Trophoblast cell (in vitro differentiated cells and primary cell): ENCODE measurements around the gene ATXN1.

Source experiments
- DNase-seq, 2 donors: peaks; one replicate each; pipeline ENCODE4 v3.0.0-alpha.2; 2016
- H2AFZ ChIP-seq: 2 replicates; pipeline ENCODE4 v1.6.1; 2013; ENCODE audit warnings: low read length, moderate library complexity, mild to moderate bottlenecking; ENCODE audit not compliant: insufficient read depth, poor library complexity
- H2AK5ac ChIP-seq: 2 replicates; pipeline ENCODE4 v1.6.1; 2013; ENCODE audit warnings: mild to moderate bottlenecking, low read length
- H2BK120ac ChIP-seq: 2 replicates; pipeline ENCODE4 v1.6.1; 2013; ENCODE audit warnings: low read length, mild to moderate bottlenecking, moderate library complexity; ENCODE audit not compliant: insufficient read depth, poor library complexity
- H2BK12ac ChIP-seq: 2 replicates; pipeline ENCODE4 v1.6.1; 2013; ENCODE audit warnings: mild to moderate bottlenecking, low read length, moderate library complexity
- H2BK5ac ChIP-seq: 2 replicates; pipeline ENCODE4 v1.6.1; 2013; ENCODE audit warnings: low read length, low read depth, moderate library complexity, mild to moderate bottlenecking; ENCODE audit not compliant: poor library complexity
- H3K14ac ChIP-seq: 2 replicates; pipeline ENCODE4 v1.6.1; 2013; ENCODE audit warnings: mild to moderate bottlenecking, low read length
- H3K18ac ChIP-seq: 2 replicates; pipeline ENCODE4 v1.6.1; 2013; ENCODE audit warnings: mild to moderate bottlenecking, low read length
- H3K23ac ChIP-seq: 2 replicates; pipeline ENCODE4 v1.6.1; 2013; ENCODE audit warnings: low read length
- H3K27ac ChIP-seq: 2 replicates; pipeline ENCODE4 v1.5.1; 2013; ENCODE audit warnings: low read depth, mild to moderate bottlenecking, inconsistent platforms, low read length, moderate library complexity
- H3K27me3 ChIP-seq: 2 replicates; pipeline ENCODE4 v1.6.1; 2013; ENCODE audit warnings: inconsistent platforms, mild to moderate bottlenecking, low read length, moderate library complexity; ENCODE audit not compliant: insufficient read depth
- H3K36me3 ChIP-seq, 2 experiments: 1 replicate in 1 of 2; 2 replicates in 1 of 2; pipeline ENCODE4 v1.6.1; 2013; ENCODE audit warnings: low read length in 2 of 2, mild to moderate bottlenecking in 2 of 2, moderate library complexity in 1 of 2; ENCODE audit not compliant: insufficient read depth in 2 of 2, control insufficient read depth in 1 of 2
- H3K4ac ChIP-seq: 2 replicates; pipeline ENCODE4 v1.6.1; 2013; ENCODE audit warnings: low read depth, mild to moderate bottlenecking, low read length, moderate library complexity
- H3K4me1 ChIP-seq, 2 experiments: 1 replicate in 1 of 2; 2 replicates in 1 of 2; pipeline ENCODE4 v1.6.1; 2013; ENCODE audit warnings: low read length in 2 of 2, mild to moderate bottlenecking in 2 of 2, moderate library complexity in 1 of 2; ENCODE audit not compliant: insufficient read depth in 2 of 2, control insufficient read depth in 1 of 2
- H3K4me2 ChIP-seq: 2 replicates; pipeline ENCODE4 v1.6.1; 2013; ENCODE audit warnings: inconsistent platforms, mild to moderate bottlenecking, low read length, moderate library complexity
- H3K4me3 ChIP-seq: 2 replicates; pipeline ENCODE4 v1.5.1; 2013; ENCODE audit warnings: mild to moderate bottlenecking, low read depth, low read length, inconsistent platforms
- H3K79me1 ChIP-seq: one replicate; pipeline ENCODE4 v1.6.1; 2013; ENCODE audit warnings: low read length
- H3K79me2 ChIP-seq: 2 replicates; pipeline ENCODE4 v1.6.1; 2013; ENCODE audit warnings: low read length, mild to moderate bottlenecking; ENCODE audit not compliant: control insufficient read depth, insufficient read depth, poor library complexity
- H3K9ac ChIP-seq: 2 replicates; pipeline ENCODE4 v1.6.1; 2013; ENCODE audit warnings: mild to moderate bottlenecking, low read length
- H3K9me3 ChIP-seq: 2 replicates; pipeline ENCODE4 v1.6.1; 2013; ENCODE audit warnings: low read depth, mild to moderate bottlenecking, control low read depth, inconsistent platforms, low read length; ENCODE audit not compliant: insufficient read depth
- H4K12ac ChIP-seq: 2 replicates; pipeline ENCODE4 v1.6.1; 2013; ENCODE audit warnings: low read depth, mild to moderate bottlenecking, low read length, moderate library complexity
- H4K8ac ChIP-seq: 2 replicates; pipeline ENCODE4 v1.6.1; 2013; ENCODE audit warnings: low read depth, mild to moderate bottlenecking, low read length, moderate library complexity
- H4K91ac ChIP-seq: one replicate; pipeline ENCODE4 v1.6.1; 2013; ENCODE audit warnings: low read depth, mild to moderate bottlenecking, low read length, moderate library complexity
- WGBS: extraction: QIAGEN DNeasy Blood & Tissue Kit; methylation state at CpG from one replicate; pipeline ENCODE4 v1.1.7; 2013; ENCODE audit warnings: missing lambda C conversion rate; ENCODE audit not compliant: insufficient read length, insufficient coverage; ENCODE audit errors: extremely low coverage; 5-methylcytosine and 5-hydroxymethylcytosine counted together

ATXN1 gene

DNA sequence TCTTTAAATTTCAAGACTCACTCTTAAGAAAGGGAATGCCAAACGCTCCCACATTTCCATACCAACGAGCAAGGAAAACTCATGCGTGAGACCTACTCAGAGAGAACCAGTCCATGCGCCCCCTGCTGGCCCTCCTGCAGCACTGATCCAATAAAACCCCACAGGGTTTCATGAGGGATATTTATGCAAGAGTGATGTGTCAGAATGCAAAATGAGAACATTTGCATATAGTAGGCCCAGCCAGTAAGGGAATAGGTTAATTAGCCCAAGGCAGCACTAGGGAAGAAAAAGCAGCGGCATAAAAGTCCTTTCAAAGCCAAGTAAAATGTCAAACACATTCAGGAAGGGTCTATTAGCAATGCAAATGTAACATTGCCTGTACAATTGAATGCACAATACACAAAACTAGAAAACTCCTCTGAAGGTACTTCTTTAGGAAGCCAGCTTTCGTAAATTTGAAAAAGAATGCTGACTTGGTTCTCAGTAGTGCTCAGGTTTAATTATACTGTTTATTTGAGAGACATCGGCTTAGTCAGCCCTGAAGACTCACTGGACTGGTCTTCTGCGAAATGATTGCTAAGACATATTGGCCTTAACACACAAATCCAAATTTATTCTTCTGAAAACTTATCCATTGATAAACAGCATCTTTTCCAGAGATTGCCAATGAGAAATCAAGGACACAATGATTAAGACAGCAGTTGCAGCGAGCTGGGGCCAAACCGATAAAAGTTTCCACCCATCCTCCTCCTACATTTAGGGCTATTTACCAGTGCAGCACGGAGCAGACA is 429.7 kb downstream of the ATXN1 start:
- no peak overlapping the region for H2BK120ac ChIP-seq
- H3K79me2 ChIP-seq: peaks cover 4% of the 10 kb centered on the region
- no peak overlapping the region for H3K23ac ChIP-seq
- H3K9ac ChIP-seq: no peak overlapping the region
- DNase-seq: peak; percentile 57 to 80
- H3K27ac ChIP-seq: no peak overlapping the region
- no peak overlapping the region for H3K4ac ChIP-seq
- H2BK12ac ChIP-seq: no peak overlapping the region
- H3K4me1 ChIP-seq: peaks cover 12 to 20% of the 10 kb centered on the region in 2 experiments
- no peaks in the 10 kb centered on the region for H3K27me3 ChIP-seq
- WGBS: no CpG with 5 or more reads among the region's 11 CpGs
- no peak overlapping the region for H3K4me2 ChIP-seq
- H3K14ac ChIP-seq: no peak overlapping the region
- peaks cover 6% of the 10 kb centered on the region for H3K9me3 ChIP-seq
- H3K36me3 ChIP-seq: peaks cover 12% of the 10 kb centered on the region in 2 experiments
- peaks cover 19% of the 10 kb centered on the region for H3K79me1 ChIP-seq
- H4K12ac ChIP-seq: no peak overlapping the region
- H3K18ac ChIP-seq: no peak overlapping the region
- no peak overlapping the region for H3K4me3 ChIP-seq
- no peak overlapping the region for H2AFZ ChIP-seq
- no peak overlapping the region for H4K8ac ChIP-seq
- no peak overlapping the region for H2AK5ac ChIP-seq
- peak overlapping the region; percentile 31 for H2BK5ac ChIP-seq
- no peak overlapping the region for H4K91ac ChIP-seq

DNA sequence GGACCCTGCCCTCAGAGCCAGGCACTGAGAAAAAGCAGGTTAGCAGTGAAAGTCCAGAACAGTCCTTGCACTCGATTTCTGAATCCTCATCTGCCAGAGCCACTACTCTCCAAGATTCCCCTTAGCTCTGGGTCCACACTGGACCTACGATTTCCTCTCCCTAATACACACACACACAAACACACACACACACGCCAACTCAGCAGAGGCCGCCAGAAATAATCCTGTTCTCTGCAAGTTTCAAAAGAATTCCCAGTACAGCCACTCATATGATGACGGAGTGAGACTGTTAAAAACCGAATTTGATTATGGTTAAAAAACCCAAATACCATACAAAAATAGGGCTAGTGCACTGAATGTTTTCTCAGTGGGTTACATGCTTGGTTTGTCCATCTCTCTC is 432.0 kb downstream of the ATXN1 start:
- H3K4me3 ChIP-seq: no peak overlapping the region
- no peak overlapping the region for H3K9ac ChIP-seq
- no peak overlapping the region for H3K23ac ChIP-seq
- no peak overlapping the region for H2BK12ac ChIP-seq
- no peak for DNase-seq
- peaks cover 4% of the 10 kb centered on the region for H3K79me1 ChIP-seq
- H3K4me1 ChIP-seq: peaks cover 0 to 7% of the 10 kb centered on the region in 2 experiments
- H2BK5ac ChIP-seq: no peak overlapping the region
- H4K8ac ChIP-seq: no peak overlapping the region
- no peaks in the 10 kb centered on the region for H3K79me2 ChIP-seq
- no peak overlapping the region for H4K12ac ChIP-seq
- no peak overlapping the region for H4K91ac ChIP-seq
- no peak overlapping the region for H3K14ac ChIP-seq
- no peak overlapping the region for H2AFZ ChIP-seq
- H3K27me3 ChIP-seq: no peaks in the 10 kb centered on the region
- H2BK120ac ChIP-seq: no peak overlapping the region
- peaks cover 16 to 17% of the 10 kb centered on the region in 2 experiments for H3K36me3 ChIP-seq
- no peak overlapping the region for H3K18ac ChIP-seq
- no peak overlapping the region for H3K4me2 ChIP-seq
- H2AK5ac ChIP-seq: no peak overlapping the region
- peaks cover 10% of the 10 kb centered on the region for H3K9me3 ChIP-seq
- WGBS: no CpG with 5 or more reads among the region's 6 CpGs
- H3K27ac ChIP-seq: no peak overlapping the region
- no peak overlapping the region for H3K4ac ChIP-seq

DNA sequence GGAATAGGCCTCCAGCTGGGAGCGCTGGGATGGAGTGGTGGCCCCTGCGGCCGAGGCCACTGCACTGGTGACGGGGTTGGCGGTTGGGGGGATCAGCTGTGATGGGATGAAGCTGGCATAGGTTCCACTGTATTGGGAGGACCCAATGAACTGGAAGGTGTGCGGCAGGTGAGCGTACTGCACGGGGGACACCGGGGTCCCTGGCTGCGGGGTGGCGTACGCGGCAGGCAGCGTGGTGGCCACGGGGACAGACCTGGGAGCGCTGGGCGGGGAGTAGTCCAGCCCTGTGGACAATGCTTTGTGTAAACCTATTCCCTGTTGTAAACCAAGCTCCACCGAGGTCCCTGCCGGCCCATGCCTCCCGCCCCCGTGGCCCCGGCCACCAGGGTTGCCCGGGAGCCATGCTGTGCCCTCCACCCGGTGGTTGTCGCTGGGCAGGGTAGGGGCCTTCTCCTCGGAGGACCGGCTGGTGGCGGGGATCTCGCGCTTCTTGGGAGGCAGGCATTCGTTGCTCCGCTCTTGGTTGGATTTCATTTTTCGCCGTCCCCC is 433.4 kb downstream of the ATXN1 start:
- Histone ChIP-seq H2AFZ (no peak overlapping the region), H2AK5ac (no peak overlapping the region), H4K8ac (no peak overlapping the region), H3K9ac (no peak overlapping the region), H3K36me3 (peaks cover 16 to 17% of the 10 kb centered on the region in 2 experiments), H4K12ac (no peak overlapping the region), H3K4me3 (no peak overlapping the region), H3K23ac (no peak overlapping the region), H3K18ac (no peak overlapping the region), H3K9me3 (peaks cover 10% of the 10 kb centered on the region), H3K27me3 (no peaks in the 10 kb centered on the region), H3K4ac (no peak overlapping the region), H3K79me2 (no peaks in the 10 kb centered on the region), H3K79me1 (no peaks in the 10 kb centered on the region), H2BK12ac (no peak overlapping the region), H2BK5ac (no peak overlapping the region), H3K14ac (no peak overlapping the region), H3K4me1 (peaks cover 0 to 2% of the 10 kb centered on the region in 2 experiments), H2BK120ac (no peak overlapping the region), H4K91ac (no peak overlapping the region), H3K27ac (no peak overlapping the region), H3K4me2 (no peak overlapping the region)
- no peak for DNase-seq
- no CpG with 5 or more reads among the region's 34 CpGs for WGBS

DNA sequence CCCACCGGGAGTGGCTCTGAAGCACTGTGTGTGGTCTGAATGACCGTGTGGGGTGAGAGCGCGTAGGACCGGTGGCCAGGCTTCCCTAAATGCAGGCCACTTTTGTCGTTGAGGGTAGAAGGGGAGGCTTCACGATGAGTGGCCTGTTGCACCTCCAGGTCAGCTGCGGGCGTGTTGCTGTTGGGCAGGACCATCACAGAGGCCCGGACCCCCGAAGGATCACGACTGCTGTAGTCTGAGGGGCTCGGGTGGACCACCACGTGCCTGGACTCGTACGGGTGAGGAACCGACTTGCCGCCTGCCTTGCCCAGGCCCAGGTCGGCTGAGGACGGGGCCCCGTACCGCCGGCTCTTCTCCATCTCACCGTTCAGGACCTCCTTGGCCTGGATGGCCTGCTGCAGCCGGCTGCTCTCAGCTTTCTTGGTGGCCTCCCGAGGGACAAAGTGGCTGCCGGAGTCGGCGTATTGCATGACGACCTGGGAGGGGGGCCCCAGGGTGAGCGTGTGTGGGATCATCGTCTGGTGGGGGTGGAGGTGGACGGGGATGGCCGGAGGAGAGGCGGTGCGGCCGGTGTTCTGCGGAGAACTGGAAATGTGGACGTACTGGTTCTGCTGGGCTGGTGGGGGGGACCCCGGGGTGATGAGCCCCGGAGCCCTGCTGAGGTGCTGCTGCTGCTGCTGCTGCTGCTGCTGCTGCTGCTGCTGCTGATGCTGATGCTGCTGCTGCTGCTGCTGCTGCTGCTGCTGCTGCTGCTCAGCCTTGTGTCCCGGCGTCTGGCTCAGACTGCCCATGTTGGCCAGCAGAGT is 434.1 kb downstream of the ATXN1 start:
- no CpG with 5 or more reads among the region's 43 CpGs for WGBS
- H3K4me2 ChIP-seq: no peak overlapping the region
- H3K23ac ChIP-seq: no peak overlapping the region
- H3K27ac ChIP-seq: no peak overlapping the region
- no peak overlapping the region for H4K12ac ChIP-seq
- no peak overlapping the region for H3K14ac ChIP-seq
- H3K18ac ChIP-seq: no peak overlapping the region
- no peak overlapping the region for H2AK5ac ChIP-seq
- no peak overlapping the region for H4K8ac ChIP-seq
- peaks cover 10% of the 10 kb centered on the region for H3K9me3 ChIP-seq
- peaks cover 16 to 17% of the 10 kb centered on the region in 2 experiments for H3K36me3 ChIP-seq
- H2BK120ac ChIP-seq: no peak overlapping the region
- H4K91ac ChIP-seq: no peak overlapping the region
- no peak overlapping the region for H2BK5ac ChIP-seq
- no peak overlapping the region for H3K4me3 ChIP-seq
- no peaks in the 10 kb centered on the region for H3K79me2 ChIP-seq
- peaks cover 0 to 3% of the 10 kb centered on the region in 2 experiments for H3K4me1 ChIP-seq
- no peak overlapping the region for H2AFZ ChIP-seq
- no peak overlapping the region for H3K4ac ChIP-seq
- H3K27me3 ChIP-seq: no peaks in the 10 kb centered on the region
- no peak overlapping the region for H2BK12ac ChIP-seq
- DNase-seq: no peak
- H3K79me1 ChIP-seq: no peaks in the 10 kb centered on the region
- H3K9ac ChIP-seq: no peak overlapping the region
